GM10248 (cell line): ENCODE results near the gene NDUFV1.
"Not testable (repeated sequence)": the region's sequence is repeated elsewhere in the genome, so short reads cannot be mapped to it uniquely, and the experiment has no call there.

ENCODE experiments used
- CTCF ChIA-PET: fragments of 300-600 bp; sonication (Branson Sonifier 250); formaldehyde crosslinking; extraction: SDS; loops from one replicate; lab custom pipeline; 2021; ENCODE audit warnings: antibody characterized with exemption; lab: Yijun Ruan, JAX
- POLR2A ChIA-PET: fragments of 350-650 bp; sonication (Branson Sonifier 250); formaldehyde crosslinking; extraction: SDS; loops from one replicate; lab custom pipeline; 2020; ENCODE audit warnings: antibody characterized with exemption; lab: Yijun Ruan, JAX
- DNase-seq: peaks from one replicate; pipeline ENCODE4 v3.0.0; 2012; ENCODE audit errors: extremely low spot score
- CTCF ChIP-seq: IDR thresholded peaks from 2 replicates; pipeline ENCODE4 v1.5.1; 2012; ENCODE audit warnings: mild to moderate bottlenecking, low read depth; ENCODE audit errors: extremely low read depth, missing control alignments, control extremely low read depth

The NDUFV1 gene

DNA sequence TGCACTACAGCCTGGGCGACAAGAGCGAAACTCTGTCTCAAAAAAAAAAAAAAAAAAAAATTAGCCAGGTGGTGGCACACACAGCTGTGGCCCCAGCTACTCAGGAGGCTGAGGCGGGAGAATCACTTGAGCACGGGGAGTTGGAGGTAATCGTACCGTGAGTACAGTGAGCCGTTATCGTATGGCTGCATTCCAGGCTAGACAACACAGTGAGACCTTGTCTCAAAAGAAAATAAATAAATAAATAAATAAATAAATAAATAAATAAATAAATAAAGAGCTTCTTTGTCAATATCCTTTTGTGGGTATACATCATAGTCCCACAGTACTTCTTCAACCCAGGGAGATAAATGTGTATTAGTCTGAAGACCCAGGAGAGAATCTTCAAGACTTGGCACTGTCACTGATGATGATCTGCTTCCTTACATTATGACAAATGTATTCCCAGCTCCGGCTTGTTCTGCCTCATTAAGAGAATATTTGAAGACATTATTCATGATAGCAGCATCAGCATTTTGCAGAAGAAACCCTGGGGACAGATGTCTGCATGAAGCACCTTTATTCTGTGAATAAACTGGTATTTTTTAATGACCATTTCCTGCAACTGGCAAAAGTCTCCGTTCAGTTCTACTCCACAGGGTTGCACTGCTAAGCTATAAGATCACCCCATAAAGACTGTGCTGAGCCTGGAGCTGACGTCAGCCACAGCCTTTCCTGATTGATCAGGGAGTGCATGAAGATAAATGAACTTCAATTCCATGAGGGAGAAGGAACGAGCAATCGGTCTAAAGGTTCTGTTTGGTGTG lies 45.4 kb downstream of the NDUFV1 start:
- CTCF ChIA-PET: interaction anchor here (0.6 to 10.1 kb wide), 6 partner anchors 13 to 70 kb away, joined by 3 to 142 read pairs (median 4); partner anchors contain the start of genes NUDT8 and TBX10
- no peak for TF ChIP-seq CTCF

DNA sequence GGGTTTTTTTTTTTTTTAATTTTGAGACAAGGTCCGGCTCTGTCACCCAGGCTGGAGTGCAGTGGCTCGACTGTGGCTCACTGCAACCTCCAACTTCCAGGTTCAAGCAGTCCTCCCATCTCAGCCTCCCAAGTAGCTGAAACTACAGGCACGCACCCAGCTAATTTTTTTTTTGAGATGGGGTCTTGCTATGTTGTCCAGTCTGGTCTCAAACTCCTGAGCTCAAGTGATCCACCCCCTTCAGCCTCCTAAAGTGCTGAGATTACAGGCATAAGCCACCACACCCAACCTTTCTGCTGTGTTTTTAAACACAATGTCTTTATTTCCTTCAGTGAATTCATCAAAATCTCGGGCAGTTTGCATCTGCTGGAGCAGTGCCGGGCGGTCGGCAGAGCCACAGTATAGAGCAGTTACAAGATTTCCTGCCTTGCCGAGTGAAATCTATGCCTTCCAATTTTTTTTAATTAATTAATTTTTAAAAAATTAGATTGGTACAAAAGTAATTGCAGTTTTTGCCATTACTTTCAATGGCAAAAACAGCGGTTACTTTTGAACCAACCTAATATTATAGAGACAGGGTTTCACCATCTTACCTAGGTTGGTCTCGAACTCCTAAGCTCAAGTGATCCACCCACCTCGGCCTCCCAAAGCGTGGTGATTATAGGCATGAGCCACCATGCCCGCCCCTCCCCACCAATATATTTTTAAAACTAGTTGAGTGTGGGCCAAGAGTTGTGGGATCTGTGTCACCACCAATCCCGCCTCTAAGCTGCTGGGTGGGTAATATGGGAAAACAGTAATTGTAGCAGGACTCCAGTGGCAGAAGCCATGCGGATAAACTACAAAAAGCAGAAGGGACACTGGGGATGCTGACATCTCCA lies 46.5 kb downstream of the NDUFV1 start:
- DNase-seq: no peak
- ChIA-PET POLR2A (no interaction called here), CTCF (interaction anchor here (0.6 to 10.1 kb wide), 4 partner anchors 14 to 71 kb away, joined by 3 to 142 read pairs (median 4); partner anchors contain the start of genes NUDT8 and TBX10)
- TF ChIP-seq CTCF: no peak

More for the DNA sequence above, 45.4 kb downstream of the NDUFV1 start:
- POLR2A ChIA-PET: no interaction called here
- DNase-seq: no peak

DNA sequence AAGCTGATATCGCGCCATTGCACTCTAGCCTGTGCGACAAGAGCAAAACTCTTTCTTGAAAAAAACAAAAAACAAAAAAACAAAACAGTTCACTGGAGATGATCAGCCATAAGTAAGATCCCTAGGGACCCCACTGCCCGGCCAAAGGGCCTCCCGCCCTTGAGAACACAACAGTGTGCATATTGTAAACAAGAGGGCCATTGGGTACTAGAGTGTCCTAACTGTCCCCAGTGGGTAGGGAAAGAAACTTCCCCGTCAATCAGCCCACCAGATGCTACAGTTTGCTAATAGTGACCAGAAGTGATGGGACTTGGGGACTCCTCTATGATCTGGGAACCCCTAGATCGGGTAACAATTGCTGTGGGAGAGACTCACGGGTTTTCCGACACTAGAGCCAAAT lies 47.5 kb downstream of the NDUFV1 start:
- POLR2A ChIA-PET: no interaction called here
- no peak for TF ChIP-seq CTCF
- no peak for DNase-seq
- CTCF ChIA-PET: interaction anchor here (1.0 to 2.3 kb wide), 4 partner anchors 15 to 25 kb away, joined by 3 to 6 read pairs (median 5); partner anchors contain the start of genes NUDT8 and TBX10

- DNase-seq: no peak
- POLR2A ChIA-PET: no interaction called here
- no peak for TF ChIP-seq CTCF
- CTCF ChIA-PET: interaction anchor here (2.3 to 8.1 kb wide), 4 partner anchors 10 to 42 kb away, joined by 6 to 72 read pairs (median 41); partner anchors contain the start of genes NUDT8 and TBX10
Measured at GRCh38 chr11:67656278-67656922, 49.7 kb downstream of the NDUFV1 start.

- POLR2A ChIA-PET: interaction anchor here (0.6 kb wide), 1 partner anchor 846 kb away, joined by 3 read pairs; no protein-coding TSS in a partner anchor
- TF ChIP-seq CTCF: no peak
- CTCF ChIA-PET: interaction anchor here (3.7 to 8.1 kb wide), 3 partner anchors 11 to 43 kb away, joined by 13 to 72 read pairs (median 69); partner anchors contain the start of gene NUDT8
- no peak for DNase-seq
Measured at GRCh38 chr11:67657300-67657699, 50.6 kb downstream of the NDUFV1 start.

DNA sequence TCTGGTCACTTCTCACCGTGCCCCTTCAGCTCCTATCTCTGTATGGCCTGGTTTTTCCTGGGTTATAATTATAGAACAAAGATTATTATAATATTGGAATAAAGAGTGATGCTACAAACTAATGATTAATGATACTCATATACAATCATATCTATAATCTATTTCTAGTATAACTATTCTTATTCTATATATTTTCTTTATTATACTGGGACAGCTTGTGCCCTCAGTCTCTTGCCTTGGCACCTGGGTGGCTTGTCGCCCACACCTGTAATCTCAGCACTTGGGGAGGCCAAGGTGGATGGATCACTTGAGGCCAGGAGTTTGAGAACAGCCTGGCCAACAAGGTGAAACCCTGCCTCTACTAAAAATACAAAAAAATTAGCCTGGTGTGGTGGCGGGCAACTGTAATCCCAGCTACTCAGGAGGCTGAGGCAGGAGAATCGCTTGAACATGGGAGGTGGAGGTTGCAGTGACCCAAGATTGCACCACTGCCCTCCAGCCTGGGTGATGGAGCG lies 53.0 kb downstream of the NDUFV1 start:
- DNase-seq, POLR2A ChIA-PET: not testable (repeated sequence)
- CTCF ChIA-PET: interaction anchor here (0.6 to 8.1 kb wide), 16 partner anchors 9 to 303 kb away, joined by 3 to 72 read pairs (median 4); partner anchors contain the start of genes ACY3, GSTP1, NUDT8 and TBX10

- DNase-seq, POLR2A ChIA-PET: not testable (repeated sequence)
- CTCF ChIA-PET: interaction anchor here (1.2 to 8.1 kb wide), 5 partner anchors 10 to 83 kb away, joined by 3 to 72 read pairs (median 13); partner anchors contain the start of genes ACY3 and NUDT8
Measured at GRCh38 chr11:67660752-67661151, 54.0 kb downstream of the NDUFV1 start.
